ENCODE results near the gene CAMP. TPM values are rescaled to one million over a fixed set of nuclear protein-coding genes. Genes with fewer than 3 reads are reported as not detected.

Gene CAMP
- total and polyA plus RNA-seq, 2 of the 13 experiments (the other 11 are each of a cell fraction or from before 2014, with no cell fraction given): not detected

DNA sequence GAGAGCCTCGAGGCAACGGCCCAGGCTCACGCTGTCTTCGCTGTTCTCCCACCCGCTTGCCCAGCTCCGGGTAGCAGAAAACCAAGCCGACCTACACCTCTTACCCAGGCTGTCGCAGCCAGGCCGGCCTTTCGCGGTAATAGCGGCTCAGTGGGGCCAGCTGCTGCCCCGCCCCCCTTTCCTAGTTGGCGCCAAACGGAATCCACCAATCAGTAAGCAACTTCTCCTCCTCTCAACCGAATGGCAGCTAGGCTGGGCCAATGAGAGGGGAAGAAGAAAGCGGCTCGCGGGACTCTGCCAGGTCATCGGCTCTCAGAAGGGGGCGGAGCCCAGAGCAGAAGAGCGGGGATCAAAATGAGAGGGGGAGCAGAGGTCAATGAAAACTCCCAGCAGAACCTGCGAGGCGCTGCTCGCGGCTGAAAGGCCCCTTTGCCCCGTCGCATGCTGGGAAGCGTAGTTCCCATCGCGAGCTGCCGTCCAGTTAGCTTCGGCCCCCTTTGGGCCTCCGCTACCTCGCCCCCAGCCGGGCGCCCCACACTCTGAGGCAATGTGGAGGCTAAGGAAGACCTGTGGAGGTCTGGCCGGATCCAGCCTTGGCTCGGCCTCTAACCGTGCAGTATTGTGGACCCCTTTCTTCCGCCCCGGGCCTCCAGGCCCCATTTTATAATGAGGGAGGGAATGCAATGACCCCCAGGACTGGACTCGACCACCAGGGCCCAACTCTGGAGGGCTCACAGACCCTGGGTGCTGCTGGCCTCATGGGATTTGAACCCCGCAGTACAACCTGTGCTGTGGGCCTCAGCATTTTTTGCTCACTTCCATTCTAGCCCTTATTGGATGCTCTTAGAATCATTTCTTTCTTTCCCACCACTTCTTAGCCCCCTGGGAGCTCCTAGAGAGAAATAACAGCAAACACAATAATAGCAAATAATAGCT is 34.8 kb upstream of the CAMP start, which contains the start of gene CDC25A (continued):
- TF ChIP-seq NR2F2 (IDR thresholded peaks at IDR 0.05; ENCODE audit: borderline replicate concordance, low read depth): 0 out of 2 replicates have a peak, but pooled peaks have one; percentile 9
- TF ChIP-seq, protein P1, sequence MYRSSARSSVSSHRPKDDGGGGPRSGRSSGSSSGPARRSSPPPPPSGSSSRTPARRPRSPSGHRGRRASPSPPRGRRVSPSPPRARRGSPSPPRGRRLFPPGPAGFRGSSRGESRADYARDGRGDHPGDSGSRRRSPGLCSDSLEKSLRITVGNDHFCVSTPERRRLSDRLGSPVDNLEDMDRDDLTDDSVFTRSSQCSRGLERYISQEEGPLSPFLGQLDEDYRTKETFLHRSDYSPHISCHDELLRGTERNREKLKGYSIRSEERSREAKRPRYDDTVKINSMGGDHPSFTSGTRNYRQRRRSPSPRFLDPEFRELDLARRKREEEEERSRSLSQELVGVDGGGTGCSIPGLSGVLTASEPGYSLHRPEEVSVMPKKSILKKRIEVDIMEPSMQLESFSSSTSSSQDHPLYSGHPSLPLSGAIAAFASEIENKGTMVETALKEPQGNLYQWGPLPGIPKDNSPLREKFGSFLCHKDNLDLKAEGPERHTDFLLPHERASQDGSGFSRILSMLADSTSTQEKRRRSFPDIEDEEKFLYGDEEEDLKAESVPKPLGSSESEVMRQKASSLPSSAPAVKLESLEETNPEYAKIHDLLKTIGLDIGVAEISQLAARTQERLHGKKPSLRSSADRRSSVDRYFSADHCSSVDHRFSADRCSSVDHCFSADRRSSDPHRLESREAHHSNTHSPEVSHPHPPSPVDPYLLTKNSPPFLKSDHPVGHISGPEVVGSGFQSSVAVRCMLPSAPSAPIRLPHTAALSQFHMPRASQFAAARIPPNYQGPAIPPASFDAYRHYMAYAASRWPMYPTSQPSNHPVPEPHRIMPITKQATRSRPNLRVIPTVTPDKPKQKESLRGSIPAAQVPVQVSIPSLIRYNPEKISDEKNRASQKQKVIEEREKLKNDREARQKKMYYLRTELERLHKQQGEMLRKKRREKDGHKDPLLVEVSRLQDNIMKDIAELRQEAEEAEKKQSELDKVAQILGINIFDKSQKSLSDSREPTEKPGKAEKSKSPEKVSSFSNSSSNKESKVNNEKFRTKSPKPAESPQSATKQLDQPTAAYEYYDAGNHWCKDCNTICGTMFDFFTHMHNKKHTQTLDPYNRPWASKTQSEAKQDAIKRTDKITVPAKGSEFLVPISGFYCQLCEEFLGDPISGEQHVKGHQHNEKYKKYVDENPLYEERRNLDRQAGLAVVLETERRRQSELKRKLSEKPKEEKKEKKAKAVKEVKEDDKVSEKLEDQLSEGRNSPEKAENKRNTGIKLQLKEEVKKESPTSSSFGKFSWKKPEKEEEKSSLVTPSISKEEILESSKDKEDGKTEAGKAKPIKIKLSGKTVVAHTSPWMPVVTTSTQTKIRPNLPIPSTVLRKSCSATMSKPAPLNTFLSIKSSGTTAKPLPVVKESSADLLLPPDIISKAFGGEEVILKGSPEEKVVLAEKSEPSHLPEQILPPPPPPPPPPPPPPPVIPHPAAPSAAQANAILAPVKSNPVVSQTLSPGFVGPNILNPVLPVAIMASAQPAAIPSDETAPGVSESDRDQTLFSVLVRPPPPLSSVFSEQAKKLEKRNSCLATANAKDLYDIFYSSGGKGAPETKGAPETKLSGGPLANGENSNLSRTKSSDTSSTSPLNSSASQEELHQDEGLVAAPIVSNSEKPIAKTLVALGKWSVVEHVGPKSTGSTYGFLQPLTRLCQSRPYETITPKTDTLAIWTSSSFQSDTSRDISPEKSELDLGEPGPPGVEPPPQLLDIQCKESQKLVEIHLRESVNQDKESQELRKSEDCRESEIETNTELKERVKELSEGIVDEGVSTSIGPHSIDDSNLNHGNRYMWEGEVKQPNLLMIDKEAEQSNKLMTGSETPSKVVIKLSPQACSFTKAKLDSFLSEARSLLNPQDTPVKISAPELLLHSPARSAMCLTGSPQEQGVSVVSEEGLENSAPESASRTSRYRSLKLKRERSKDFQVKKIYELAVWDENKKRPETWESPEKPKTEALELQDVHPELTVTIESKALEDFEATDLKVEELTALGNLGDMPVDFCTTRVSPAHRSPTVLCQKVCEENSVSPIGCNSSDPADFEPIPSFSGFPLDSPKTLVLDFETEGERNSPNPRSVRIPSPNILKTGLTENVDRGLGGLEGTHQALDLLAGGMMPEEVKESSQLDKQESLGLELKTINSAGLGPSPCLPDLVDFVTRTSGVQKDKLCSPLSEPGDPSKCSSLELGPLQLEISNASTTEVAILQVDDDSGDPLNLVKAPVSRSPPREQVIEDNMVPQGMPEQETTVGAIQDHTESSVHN (CRISPR knock-in tag; IDR thresholded peaks at IDR 0.05): no peak
- 0 out of 2 replicates have a peak, but pooled peaks have one; percentile 24 for TF ChIP-seq HNRNPL (IDR thresholded peaks at IDR 0.05; ENCODE audit: low read depth, low read length)
- TF ChIP-seq, protein P2, sequence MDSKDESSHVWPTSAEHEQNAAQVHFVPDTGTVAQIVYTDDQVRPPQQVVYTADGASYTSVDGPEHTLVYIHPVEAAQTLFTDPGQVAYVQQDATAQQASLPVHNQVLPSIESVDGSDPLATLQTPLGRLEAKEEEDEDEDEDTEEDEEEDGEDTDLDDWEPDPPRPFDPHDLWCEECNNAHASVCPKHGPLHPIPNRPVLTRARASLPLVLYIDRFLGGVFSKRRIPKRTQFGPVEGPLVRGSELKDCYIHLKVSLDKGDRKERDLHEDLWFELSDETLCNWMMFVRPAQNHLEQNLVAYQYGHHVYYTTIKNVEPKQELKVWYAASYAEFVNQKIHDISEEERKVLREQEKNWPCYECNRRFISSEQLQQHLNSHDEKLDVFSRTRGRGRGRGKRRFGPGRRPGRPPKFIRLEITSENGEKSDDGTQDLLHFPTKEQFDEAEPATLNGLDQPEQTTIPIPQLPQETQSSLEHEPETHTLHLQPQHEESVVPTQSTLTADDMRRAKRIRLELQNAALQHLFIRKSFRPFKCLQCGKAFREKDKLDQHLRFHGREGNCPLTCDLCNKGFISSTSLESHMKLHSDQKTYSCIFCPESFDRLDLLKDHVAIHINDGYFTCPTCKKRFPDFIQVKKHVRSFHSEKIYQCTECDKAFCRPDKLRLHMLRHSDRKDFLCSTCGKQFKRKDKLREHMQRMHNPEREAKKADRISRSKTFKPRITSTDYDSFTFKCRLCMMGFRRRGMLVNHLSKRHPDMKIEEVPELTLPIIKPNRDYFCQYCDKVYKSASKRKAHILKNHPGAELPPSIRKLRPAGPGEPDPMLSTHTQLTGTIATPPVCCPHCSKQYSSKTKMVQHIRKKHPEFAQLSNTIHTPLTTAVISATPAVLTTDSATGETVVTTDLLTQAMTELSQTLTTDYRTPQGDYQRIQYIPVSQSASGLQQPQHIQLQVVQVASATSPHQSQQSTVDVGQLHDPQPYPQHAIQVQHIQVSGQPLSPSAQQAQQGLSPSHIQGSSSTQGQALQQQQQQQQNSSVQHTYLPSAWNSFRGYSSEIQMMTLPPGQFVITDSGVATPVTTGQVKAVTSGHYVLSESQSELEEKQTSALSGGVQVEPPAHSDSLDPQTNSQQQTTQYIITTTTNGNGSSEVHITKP (CRISPR knock-in tag; IDR thresholded peaks at IDR 0.05; ENCODE audit: low read depth): no peak
- TF ChIP-seq SIN3A (IDR thresholded peaks at IDR 0.05; ENCODE audit: borderline replicate concordance, low read depth, low read length): peak; percentile 99
- TF ChIP-seq, protein P3, sequence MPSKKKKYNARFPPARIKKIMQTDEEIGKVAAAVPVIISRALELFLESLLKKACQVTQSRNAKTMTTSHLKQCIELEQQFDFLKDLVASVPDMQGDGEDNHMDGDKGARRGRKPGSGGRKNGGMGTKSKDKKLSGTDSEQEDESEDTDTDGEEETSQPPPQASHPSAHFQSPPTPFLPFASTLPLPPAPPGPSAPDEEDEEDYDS (CRISPR knock-in tag; IDR thresholded peaks at IDR 0.05): peak; percentile 75
- TF ChIP-seq MAFK (conservative IDR thresholded peaks at IDR 0.05 in 1 of 2, IDR thresholded peaks at IDR 0.05 in 1 of 2; ENCODE audit: low read length in 2 of 2): 0 out of 4 replicates have a peak, but pooled peaks of 1 of the 2 experiments have one; percentile 3
- peak; percentile 46; the same call in 1 of the 2 replicates for TF ChIP-seq KMT2A (CRISPR knock-in tag; IDR thresholded peaks at IDR 0.05)
- TF ChIP-seq ELF3 (CRISPR knock-in tag; IDR thresholded peaks at IDR 0.05): no peak
- TF ChIP-seq ZNF331 (CRISPR knock-in tag; IDR thresholded peaks at IDR 0.05): peak; percentile 88

All from HepG2 (cell line).